Activated T-cell treated with anti-CD3 and anti-CD28 coated beads, Interleukin-2, amount 50 U/mL, for 72 hours (primary cell): Measurements from ENCODE around the gene ZFAND3. TPM values are rescaled to one million over a fixed set of nuclear protein-coding genes. Genes with fewer than 3 reads are reported as not detected.

Experiments used
- ATAC-seq, 2 donors: fragments of 150-1000 bp; cut with Tn5 transposase; replicated peaks in 1 of 2; 2 replicates each; pipeline ENCODE4 v1.10.0; 2021; ENCODE audit warnings: moderate library complexity in 2 of 2, mild to moderate bottlenecking in 1 of 2
- DNase-seq, 2 donors: peaks; one replicate each; pipeline ENCODE4 v3.0.0; 2021 to 2022; ENCODE audit warnings: mixed read lengths in 1 of 2
- H3K27ac Mint-ChIP-seq: one replicate; pipeline ENCODE4 v1.8.0; 2022; ENCODE audit warnings: mild to moderate bottlenecking, moderate library complexity, mixed read lengths
- H3K27me3 Mint-ChIP-seq: one replicate; pipeline ENCODE4 v1.8.0; 2022; ENCODE audit warnings: low read depth, mixed read lengths
- H3K36me3 Mint-ChIP-seq, 2 donors: one replicate each; pipeline ENCODE4 v1.8.0; 2022; ENCODE audit warnings: mixed read lengths in 2 of 2, mild to moderate bottlenecking in 1 of 2; ENCODE audit not compliant: insufficient read depth in 2 of 2
- H3K4me1 Mint-ChIP-seq: one replicate; pipeline ENCODE4 v1.8.0; 2022; ENCODE audit warnings: low read depth, mixed read lengths
- H3K4me3 Mint-ChIP-seq, 2 donors: one replicate each; pipeline ENCODE4 v1.8.0; 2022; ENCODE audit warnings: mild to moderate bottlenecking in 2 of 2, mixed read lengths in 2 of 2, moderate library complexity in 2 of 2
- H3K9me3 Mint-ChIP-seq, 2 donors: one replicate each; pipeline ENCODE4 v1.8.0; 2022; ENCODE audit warnings: mixed read lengths in 2 of 2
- total RNA-seq, 2 donors: library from RNA; stranded (reverse); gene quantifications; one replicate each; pipeline ENCODE4 v1.2.3, GENCODE V29; 2022

The ZFAND3 gene
- total RNA-seq, 2 donors from 2014 or later = 93.9 to 114 TPM

GRCh38 chr6:38160831-38161230 lies 341.3 kb downstream of the ZFAND3 start:
- H3K9me3 Mint-ChIP-seq = no peaks in the 10 kb centered on the region
- H3K27me3 Mint-ChIP-seq = no peaks in the 10 kb centered on the region
- ATAC-seq = no peak
- H3K4me1 Mint-ChIP-seq = no peaks in the 10 kb centered on the region
- H3K27ac Mint-ChIP-seq = no peak overlapping the region
- no peak overlapping the region for H3K4me3 Mint-ChIP-seq
- H3K36me3 Mint-ChIP-seq = peaks cover 0 to 1% of the 10 kb centered on the region in 2 donors
- no peak for DNase-seq

GRCh38 chr6:38161331-38161730 lies 341.8 kb downstream of the ZFAND3 start:
- no peak for ATAC-seq
- DNase-seq = no peak
- Mint-ChIP-seq H3K4me3 (no peak overlapping the region), H3K36me3 (peaks cover 0 to 1% of the 10 kb centered on the region in 2 donors), H3K27ac (peak overlapping the region; percentile 55), H3K4me1 (no peaks in the 10 kb centered on the region), H3K27me3 (no peaks in the 10 kb centered on the region), H3K9me3 (no peaks in the 10 kb centered on the region)

- no peaks in the 10 kb centered on the region for H3K4me1 Mint-ChIP-seq
- peaks cover 0 to 1% of the 10 kb centered on the region in 2 donors for H3K36me3 Mint-ChIP-seq
- no peaks in the 10 kb centered on the region for H3K9me3 Mint-ChIP-seq
- H3K27me3 Mint-ChIP-seq = no peaks in the 10 kb centered on the region
- no peak overlapping the region for H3K27ac Mint-ChIP-seq
- no peak overlapping the region for H3K4me3 Mint-ChIP-seq
- no peak for DNase-seq
- peak in 1 of 2 donors; percentile 13 for ATAC-seq
These were observed 342.4 kb downstream of the ZFAND3 start for GRCh38 chr6:38161754-38162492.

- Mint-ChIP-seq H3K27ac (no peak overlapping the region), H3K4me1 (no peaks in the 10 kb centered on the region), H3K27me3 (no peaks in the 10 kb centered on the region), H3K9me3 (no peaks in the 10 kb centered on the region), H3K4me3 (no peak overlapping the region), H3K36me3 (peaks cover 0 to 1% of the 10 kb centered on the region in 2 donors)
- ATAC-seq (peak in 1 of 2 donors; percentile 12), DNase-seq (no peak)
These were observed 343.1 kb downstream of the ZFAND3 start for GRCh38 chr6:38162493-38163185.

- H3K27me3 Mint-ChIP-seq = no peaks in the 10 kb centered on the region
- ATAC-seq (no peak), DNase-seq (no peak)
- peaks cover 0 to 1% of the 10 kb centered on the region in 2 donors for H3K36me3 Mint-ChIP-seq
- no peaks in the 10 kb centered on the region for H3K9me3 Mint-ChIP-seq
- no peak overlapping the region for H3K4me3 Mint-ChIP-seq
- H3K27ac Mint-ChIP-seq = no peak overlapping the region
- no peaks in the 10 kb centered on the region for H3K4me1 Mint-ChIP-seq
These were observed 343.9 kb downstream of the ZFAND3 start for GRCh38 chr6:38163186-38164130.

- no peak overlapping the region for H3K27ac Mint-ChIP-seq
- H3K4me3 Mint-ChIP-seq = no peak overlapping the region
- no peaks in the 10 kb centered on the region for H3K4me1 Mint-ChIP-seq
- ATAC-seq (no peak), DNase-seq (no peak)
- no peaks in the 10 kb centered on the region for H3K9me3 Mint-ChIP-seq
- H3K27me3 Mint-ChIP-seq = no peaks in the 10 kb centered on the region
- H3K36me3 Mint-ChIP-seq = peaks cover 0 to under 1% of the 10 kb centered on the region in 2 donors
These were observed 344.6 kb downstream of the ZFAND3 start for GRCh38 chr6:38164131-38164481.

- H3K27ac Mint-ChIP-seq = no peak overlapping the region
- H3K4me3 Mint-ChIP-seq = no peak overlapping the region
- no peaks in the 10 kb centered on the region for H3K27me3 Mint-ChIP-seq
- DNase-seq = no peak
- no peak for ATAC-seq
- no peaks in the 10 kb centered on the region for H3K36me3 Mint-ChIP-seq
- no peaks in the 10 kb centered on the region for H3K9me3 Mint-ChIP-seq
- no peaks in the 10 kb centered on the region for H3K4me1 Mint-ChIP-seq
These were observed 345.2 kb downstream of the ZFAND3 start for GRCh38 chr6:38164671-38165108.

GRCh38 chr6:38166411-38167240 lies 347.1 kb downstream of the ZFAND3 start:
- Mint-ChIP-seq H3K4me1 (no peaks in the 10 kb centered on the region), H3K36me3 (no peaks in the 10 kb centered on the region), H3K9me3 (no peaks in the 10 kb centered on the region), H3K4me3 (no peak overlapping the region), H3K27ac (no peak overlapping the region), H3K27me3 (no peaks in the 10 kb centered on the region)
- ATAC-seq (no peak), DNase-seq (no peak)

GRCh38 chr6:38167598-38167997 lies 348.1 kb downstream of the ZFAND3 start:
- ATAC-seq (no peak), DNase-seq (no peak)
- no peak overlapping the region for H3K4me3 Mint-ChIP-seq
- H3K9me3 Mint-ChIP-seq = no peaks in the 10 kb centered on the region
- H3K27me3 Mint-ChIP-seq = no peaks in the 10 kb centered on the region
- H3K27ac Mint-ChIP-seq = peak overlapping the region; percentile 69
- no peaks in the 10 kb centered on the region for H3K4me1 Mint-ChIP-seq
- H3K36me3 Mint-ChIP-seq = no peaks in the 10 kb centered on the region

GRCh38 chr6:38168126-38168525 lies 348.6 kb downstream of the ZFAND3 start:
- ATAC-seq (no peak), DNase-seq (no peak)
- Mint-ChIP-seq H3K36me3 (no peaks in the 10 kb centered on the region), H3K9me3 (no peaks in the 10 kb centered on the region), H3K27ac (no peak overlapping the region), H3K4me1 (no peaks in the 10 kb centered on the region), H3K27me3 (no peaks in the 10 kb centered on the region), H3K4me3 (no peak overlapping the region)

GRCh38 chr6:38168699-38169098 lies 349.2 kb downstream of the ZFAND3 start:
- no peaks in the 10 kb centered on the region for H3K4me1 Mint-ChIP-seq
- DNase-seq (no peak), ATAC-seq (no peak)
- no peaks in the 10 kb centered on the region for H3K36me3 Mint-ChIP-seq
- no peaks in the 10 kb centered on the region for H3K27me3 Mint-ChIP-seq
- H3K4me3 Mint-ChIP-seq = no peak overlapping the region
- H3K9me3 Mint-ChIP-seq = no peaks in the 10 kb centered on the region
- no peak overlapping the region for H3K27ac Mint-ChIP-seq

- no peak for DNase-seq
- Mint-ChIP-seq H3K9me3 (no peaks in the 10 kb centered on the region), H3K4me3 (no peak overlapping the region), H3K4me1 (no peaks in the 10 kb centered on the region), H3K27me3 (no peaks in the 10 kb centered on the region), H3K36me3 (no peaks in the 10 kb centered on the region), H3K27ac (no peak overlapping the region)
- ATAC-seq = no peak
These were observed 349.9 kb downstream of the ZFAND3 start for GRCh38 chr6:38169221-38169976.
